Trophoblast cell (in vitro differentiated cells and primary cell): ENCODE results near the gene MFAP3.
A peak's percentile ranks its signal among the peaks of the same experiment; 100 is the strongest.
"Not testable (repeated sequence)": the region's sequence is repeated elsewhere in the genome, so short reads cannot be mapped to it uniquely, and the experiment has no call there.

Experiments
- DNase-seq, 2 donors: peaks; one replicate each; pipeline ENCODE4 v3.0.0-alpha.2; 2016
- H2AFZ ChIP-seq: 2 replicates; pipeline ENCODE4 v1.6.1; 2013; ENCODE audit warnings: low read length, moderate library complexity, mild to moderate bottlenecking; ENCODE audit not compliant: insufficient read depth, poor library complexity
- H2AK5ac ChIP-seq: 2 replicates; pipeline ENCODE4 v1.6.1; 2013; ENCODE audit warnings: mild to moderate bottlenecking, low read length
- H2BK120ac ChIP-seq: 2 replicates; pipeline ENCODE4 v1.6.1; 2013; ENCODE audit warnings: low read length, mild to moderate bottlenecking, moderate library complexity; ENCODE audit not compliant: insufficient read depth, poor library complexity
- H2BK12ac ChIP-seq: 2 replicates; pipeline ENCODE4 v1.6.1; 2013; ENCODE audit warnings: mild to moderate bottlenecking, low read length, moderate library complexity
- H2BK5ac ChIP-seq: 2 replicates; pipeline ENCODE4 v1.6.1; 2013; ENCODE audit warnings: low read length, low read depth, moderate library complexity, mild to moderate bottlenecking; ENCODE audit not compliant: poor library complexity
- H3K14ac ChIP-seq: 2 replicates; pipeline ENCODE4 v1.6.1; 2013; ENCODE audit warnings: mild to moderate bottlenecking, low read length
- H3K18ac ChIP-seq: 2 replicates; pipeline ENCODE4 v1.6.1; 2013; ENCODE audit warnings: mild to moderate bottlenecking, low read length
- H3K23ac ChIP-seq: 2 replicates; pipeline ENCODE4 v1.6.1; 2013; ENCODE audit warnings: low read length
- H3K27ac ChIP-seq: 2 replicates; pipeline ENCODE4 v1.5.1; 2013; ENCODE audit warnings: low read depth, mild to moderate bottlenecking, inconsistent platforms, low read length, moderate library complexity
- H3K27me3 ChIP-seq: 2 replicates; pipeline ENCODE4 v1.6.1; 2013; ENCODE audit warnings: inconsistent platforms, mild to moderate bottlenecking, low read length, moderate library complexity; ENCODE audit not compliant: insufficient read depth
- H3K36me3 ChIP-seq, 2 experiments: 1 replicate in 1 of 2; 2 replicates in 1 of 2; pipeline ENCODE4 v1.6.1; 2013; ENCODE audit warnings: low read length in 2 of 2, mild to moderate bottlenecking in 2 of 2, moderate library complexity in 1 of 2; ENCODE audit not compliant: insufficient read depth in 2 of 2, control insufficient read depth in 1 of 2
- H3K4ac ChIP-seq: 2 replicates; pipeline ENCODE4 v1.6.1; 2013; ENCODE audit warnings: low read depth, mild to moderate bottlenecking, low read length, moderate library complexity
- H3K4me1 ChIP-seq, 2 experiments: 1 replicate in 1 of 2; 2 replicates in 1 of 2; pipeline ENCODE4 v1.6.1; 2013; ENCODE audit warnings: low read length in 2 of 2, mild to moderate bottlenecking in 2 of 2, moderate library complexity in 1 of 2; ENCODE audit not compliant: insufficient read depth in 2 of 2, control insufficient read depth in 1 of 2
- H3K4me2 ChIP-seq: 2 replicates; pipeline ENCODE4 v1.6.1; 2013; ENCODE audit warnings: inconsistent platforms, mild to moderate bottlenecking, low read length, moderate library complexity
- H3K4me3 ChIP-seq: 2 replicates; pipeline ENCODE4 v1.5.1; 2013; ENCODE audit warnings: mild to moderate bottlenecking, low read depth, low read length, inconsistent platforms
- H3K79me1 ChIP-seq: one replicate; pipeline ENCODE4 v1.6.1; 2013; ENCODE audit warnings: low read length
- H3K79me2 ChIP-seq: 2 replicates; pipeline ENCODE4 v1.6.1; 2013; ENCODE audit warnings: low read length, mild to moderate bottlenecking; ENCODE audit not compliant: control insufficient read depth, insufficient read depth, poor library complexity
- H3K9ac ChIP-seq: 2 replicates; pipeline ENCODE4 v1.6.1; 2013; ENCODE audit warnings: mild to moderate bottlenecking, low read length
- H3K9me3 ChIP-seq: 2 replicates; pipeline ENCODE4 v1.6.1; 2013; ENCODE audit warnings: low read depth, mild to moderate bottlenecking, control low read depth, inconsistent platforms, low read length; ENCODE audit not compliant: insufficient read depth
- H4K12ac ChIP-seq: 2 replicates; pipeline ENCODE4 v1.6.1; 2013; ENCODE audit warnings: low read depth, mild to moderate bottlenecking, low read length, moderate library complexity
- H4K8ac ChIP-seq: 2 replicates; pipeline ENCODE4 v1.6.1; 2013; ENCODE audit warnings: low read depth, mild to moderate bottlenecking, low read length, moderate library complexity
- H4K91ac ChIP-seq: one replicate; pipeline ENCODE4 v1.6.1; 2013; ENCODE audit warnings: low read depth, mild to moderate bottlenecking, low read length, moderate library complexity
- WGBS: extraction: QIAGEN DNeasy Blood & Tissue Kit; methylation state at CpG from one replicate; pipeline ENCODE4 v1.1.7; 2013; ENCODE audit warnings: missing lambda C conversion rate; ENCODE audit not compliant: insufficient read length, insufficient coverage; ENCODE audit errors: extremely low coverage; 5-methylcytosine and 5-hydroxymethylcytosine counted together

MFAP3 gene

GRCh38 chr5:154005648-154006047, 33.1 kb upstream of the MFAP3 start:
- H4K12ac ChIP-seq: no peak overlapping the region

DNA sequence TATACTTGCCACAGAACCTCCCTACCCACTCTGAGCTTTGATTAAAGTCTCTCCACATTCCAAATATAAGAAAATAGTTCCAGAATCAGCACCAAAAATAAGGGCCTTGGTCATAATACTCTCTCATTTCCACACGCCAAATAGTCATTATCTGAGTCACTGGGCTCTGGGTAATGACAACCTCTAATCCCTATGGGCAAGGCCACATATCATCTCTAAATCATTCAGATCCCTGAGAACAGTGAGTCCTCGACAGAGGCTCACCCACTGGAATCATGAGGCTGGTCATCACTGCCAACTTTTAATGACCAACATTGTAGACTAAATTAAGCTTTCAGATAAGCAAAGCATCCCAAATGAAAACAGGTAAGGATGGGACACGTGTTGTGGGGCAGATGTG, 28.1 kb upstream of the MFAP3 start:
- Histone ChIP-seq H3K4me2 (no peak overlapping the region), H4K12ac (no peak overlapping the region), H2BK12ac (no peak overlapping the region), H2AK5ac (no peak overlapping the region), H3K27ac (no peak overlapping the region), H3K18ac (no peak overlapping the region), H4K91ac (no peak overlapping the region), H3K79me1 (no peaks in the 10 kb centered on the region), H3K4me1 (no peaks in the 10 kb centered on the region), H3K14ac (no peak overlapping the region), H2AFZ (no peak overlapping the region), H4K8ac (no peak overlapping the region), H2BK120ac (no peak overlapping the region), H3K4me3 (no peak overlapping the region), H3K4ac (no peak overlapping the region), H3K36me3 (no peaks in the 10 kb centered on the region), H3K23ac (no peak overlapping the region), H3K79me2 (no peaks in the 10 kb centered on the region), H2BK5ac (no peak overlapping the region), H3K9ac (no peak overlapping the region), H3K9me3 (no peaks in the 10 kb centered on the region), H3K27me3 (no peaks in the 10 kb centered on the region)
- DNase-seq: peak in 1 of 2 donors; percentile 4
- no CpG with 5 or more reads among the region's 3 CpGs for WGBS

More at GRCh38 chr5:154005648-154006047, 33.1 kb upstream of the MFAP3 start:
- Histone ChIP-seq H3K4me2 (no peak overlapping the region), H3K4me3 (no peak overlapping the region), H3K9me3 (no peaks in the 10 kb centered on the region), H3K27ac (no peak overlapping the region), H3K79me2 (no peaks in the 10 kb centered on the region), H2BK120ac (no peak overlapping the region), H3K79me1 (no peaks in the 10 kb centered on the region), H3K18ac (no peak overlapping the region), H3K9ac (no peak overlapping the region), H3K27me3 (no peaks in the 10 kb centered on the region), H3K36me3 (no peaks in the 10 kb centered on the region), H3K4ac (no peak overlapping the region), H2BK5ac (no peak overlapping the region), H3K4me1 (no peaks in the 10 kb centered on the region), H4K8ac (no peak overlapping the region), H3K14ac (no peak overlapping the region), H2BK12ac (no peak overlapping the region), H3K23ac (no peak overlapping the region), H2AFZ (no peak overlapping the region), H4K91ac (no peak overlapping the region), H2AK5ac (no peak overlapping the region)
- DNase-seq: no peak
- WGBS: no CpG with 5 or more reads among the region's 1 CpG

- no peak overlapping the region for H3K4me2 ChIP-seq
These were observed 23.6 kb upstream of the MFAP3 start for GRCh38 chr5:154015071-154015693.

DNA sequence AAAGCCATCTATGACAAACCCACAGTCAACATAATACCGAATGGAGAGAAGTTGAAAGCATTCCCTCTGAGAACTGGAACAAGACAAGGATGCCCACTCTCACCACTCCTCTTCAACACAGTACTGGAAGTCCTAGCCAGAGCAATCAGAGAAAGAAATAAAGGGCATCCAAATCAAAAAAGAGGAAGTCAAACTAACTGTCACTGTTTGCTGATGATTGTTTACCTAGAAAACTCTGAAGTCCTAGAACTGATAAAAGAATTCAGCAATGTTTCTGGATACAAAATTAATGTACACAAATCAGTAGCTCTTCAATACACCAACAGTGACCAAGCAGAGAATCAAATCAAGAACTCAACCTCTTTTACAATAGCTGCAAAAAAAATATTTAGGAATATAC, 19.8 kb upstream of the MFAP3 start:
- not testable (repeated sequence) for H4K91ac ChIP-seq, H4K12ac ChIP-seq, H3K23ac ChIP-seq, H3K4me3 ChIP-seq, H2BK5ac ChIP-seq, H3K18ac ChIP-seq, H4K8ac ChIP-seq, H3K9ac ChIP-seq, H3K27me3 ChIP-seq, H3K79me2 ChIP-seq, H3K4me2 ChIP-seq, H3K4ac ChIP-seq, H3K79me1 ChIP-seq, H2AK5ac ChIP-seq, H2BK120ac ChIP-seq, H3K14ac ChIP-seq, H3K36me3 ChIP-seq, H3K4me1 ChIP-seq, H2BK12ac ChIP-seq, H3K27ac ChIP-seq, H3K9me3 ChIP-seq, H2AFZ ChIP-seq, DNase-seq
- no CpG with 5 or more reads among the region's 1 CpG for WGBS

More at GRCh38 chr5:154015071-154015693, 23.6 kb upstream of the MFAP3 start:
- Histone ChIP-seq H3K4me3 (no peak overlapping the region), H2AK5ac (no peak overlapping the region), H3K14ac (no peak overlapping the region), H3K36me3 (no peaks in the 10 kb centered on the region), H3K79me2 (no peaks in the 10 kb centered on the region), H3K9me3 (no peaks in the 10 kb centered on the region), H4K91ac (no peak overlapping the region), H4K12ac (no peak overlapping the region), H3K18ac (no peak overlapping the region), H3K27ac (no peak overlapping the region), H3K23ac (no peak overlapping the region), H2AFZ (no peak overlapping the region), H4K8ac (no peak overlapping the region), H2BK12ac (no peak overlapping the region), H2BK5ac (no peak overlapping the region), H3K4ac (no peak overlapping the region), H2BK120ac (no peak overlapping the region), H3K4me1 (no peaks in the 10 kb centered on the region), H3K9ac (no peak overlapping the region), H3K79me1 (no peaks in the 10 kb centered on the region), H3K27me3 (no peaks in the 10 kb centered on the region)
- DNase-seq: no peak
- WGBS: no CpG with 5 or more reads among the region's 4 CpGs
